Astrocyte (in vitro differentiated cells and primary cell): ENCODE results near the gene EYS. TPM values are rescaled to one million over a fixed set of nuclear protein-coding genes. Genes with fewer than 3 reads are reported as not detected.

Source experiments
- DNase-seq: peaks from one replicate; pipeline ENCODE4 v3.0.0-alpha.2; 2010; ENCODE audit warnings: low read depth
- FAIRE-seq: peaks from 2 replicates; lab custom pipeline; 2011; peaks lifted over from hg19 to GRCh38; lab: Jason Lieb, UNC
- H2AFZ ChIP-seq: 2 replicates; pipeline ENCODE4 v1.6.0; 2012; ENCODE audit warnings: low read depth, low read length, inconsistent platforms
- H3K27ac ChIP-seq: 2 replicates; pipeline ENCODE4 v1.5.1; 2011; ENCODE audit warnings: low read depth, low read length, inconsistent platforms
- H3K27me3 ChIP-seq: 2 replicates; pipeline ENCODE4 v1.6.0; 2011; ENCODE audit warnings: low read length, inconsistent platforms; ENCODE audit not compliant: insufficient read depth
- H3K36me3 ChIP-seq: 2 replicates; pipeline ENCODE4 v1.5.1; 2011; ENCODE audit warnings: low read length, inconsistent platforms; ENCODE audit not compliant: insufficient read depth
- H3K4me1 ChIP-seq: 2 replicates; pipeline ENCODE4 v1.5.1; 2011; ENCODE audit warnings: low read length, inconsistent platforms; ENCODE audit not compliant: insufficient read depth
- H3K4me2 ChIP-seq: 2 replicates; pipeline ENCODE4 v1.6.0; 2012; ENCODE audit warnings: low read length, inconsistent platforms
- H3K4me3 ChIP-seq: 2 replicates; pipeline ENCODE4 v1.5.1; 2011; ENCODE audit warnings: low read depth, mild to moderate bottlenecking, low read length, inconsistent platforms; ENCODE audit not compliant: insufficient read depth
- H3K79me2 ChIP-seq: 2 replicates; pipeline ENCODE4 v1.6.0; 2012; ENCODE audit warnings: mild to moderate bottlenecking, low read length, inconsistent platforms; ENCODE audit not compliant: insufficient read depth
- H3K9ac ChIP-seq: 2 replicates; pipeline ENCODE4 v1.6.0; 2012; ENCODE audit warnings: mild to moderate bottlenecking, low read length, inconsistent platforms
- H3K9me3 ChIP-seq: 2 replicates; pipeline ENCODE4 v1.5.1; 2012; ENCODE audit warnings: low read depth, mild to moderate bottlenecking, low read length, inconsistent platforms; ENCODE audit not compliant: insufficient read depth
- H4K20me1 ChIP-seq: 2 replicates; pipeline ENCODE4 v1.6.0; 2012; ENCODE audit warnings: low read length, inconsistent platforms; ENCODE audit not compliant: insufficient read depth
- H3K27ac Mint-ChIP-seq: one replicate; pipeline ENCODE4 v1.8.0; 2021; ENCODE audit warnings: mild to moderate bottlenecking, mixed read lengths; ENCODE audit not compliant: unreplicated experiment
- H3K27me3 Mint-ChIP-seq: one replicate; pipeline ENCODE4 v1.8.0; 2021; ENCODE audit warnings: low read depth, mixed read lengths; ENCODE audit not compliant: unreplicated experiment
- H3K36me3 Mint-ChIP-seq: one replicate; pipeline ENCODE4 v1.8.0; 2021; ENCODE audit warnings: low read depth, mixed read lengths; ENCODE audit not compliant: unreplicated experiment
- H3K4me1 Mint-ChIP-seq: one replicate; pipeline ENCODE4 v1.8.0; 2021; ENCODE audit warnings: low read depth, mixed read lengths; ENCODE audit not compliant: unreplicated experiment
- H3K4me3 Mint-ChIP-seq: one replicate; pipeline ENCODE4 v1.8.0; 2021; ENCODE audit warnings: mild to moderate bottlenecking, moderate library complexity, mixed read lengths; ENCODE audit not compliant: unreplicated experiment
- H3K9me3 Mint-ChIP-seq: one replicate; pipeline ENCODE4 v1.8.0; 2021; ENCODE audit warnings: mild to moderate bottlenecking, mixed read lengths; ENCODE audit not compliant: unreplicated experiment
- EZH2 ChIP-seq: IDR thresholded peaks from 2 replicates; pipeline ENCODE4 v1.6.1; 2012; ENCODE audit warnings: mild to moderate bottlenecking, low read length, inconsistent platforms; ENCODE audit not compliant: insufficient read depth
- total RNA-seq: library from RNA; stranded (reverse); gene quantifications from 2 replicates; pipeline ENCODE4 v1.2.1, GENCODE V29; 2021
- TF ChIP-seq, protein P1 (sequence below): IDR thresholded peaks from 2 replicates; pipeline ENCODE4 v1.5.1; 2011; ENCODE audit warnings: low read depth, mild to moderate bottlenecking, inconsistent platforms, low read length, moderate library complexity; ENCODE audit not compliant: insufficient read depth

Gene EYS
- total RNA-seq, 1 donor from 2014 or later: 0.16 TPM

DNA sequence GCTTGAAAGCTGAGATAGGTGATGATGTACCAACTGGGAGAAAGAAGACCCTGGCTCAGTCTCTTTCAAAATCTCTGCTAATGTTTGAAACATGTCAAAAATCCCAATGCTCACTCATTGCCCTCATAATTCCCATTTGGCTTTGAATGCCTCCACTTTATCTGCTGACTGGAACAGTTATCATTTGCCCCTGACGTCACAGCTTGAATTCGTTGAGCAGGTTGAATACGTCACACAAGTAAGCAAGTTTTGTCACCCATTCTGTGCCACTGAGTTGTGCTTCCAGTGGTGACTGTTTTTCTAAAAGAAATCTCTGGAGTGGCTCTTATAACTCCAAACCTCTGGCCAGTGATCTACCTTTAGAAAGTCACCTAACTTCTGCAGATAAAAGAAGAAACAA lies 991.4 kb downstream of the EYS start:
- Mint-ChIP-seq H3K4me1 (peaks cover 18% of the 10 kb centered on the region), H3K27ac (no peak overlapping the region), H3K9me3 (peaks cover 1% of the 10 kb centered on the region), H3K4me3 (no peak overlapping the region), H3K27me3 (no peaks in the 10 kb centered on the region), H3K36me3 (no peaks in the 10 kb centered on the region)
- Histone ChIP-seq H4K20me1 (no peaks in the 10 kb centered on the region), H3K79me2 (no peaks in the 10 kb centered on the region), H3K4me2 (no peak overlapping the region), H3K4me1 (no peaks in the 10 kb centered on the region), H3K27ac (no peak overlapping the region), H3K9ac (no peak overlapping the region), H2AFZ (no peak overlapping the region), H3K9me3 (peaks cover 3% of the 10 kb centered on the region), H3K4me3 (no peak overlapping the region), H3K36me3 (no peaks in the 10 kb centered on the region), H3K27me3 (no peaks in the 10 kb centered on the region)
- DNase-seq (no peak), FAIRE-seq (no peak)
- no peak for TF ChIP-seq EZH2

DNA sequence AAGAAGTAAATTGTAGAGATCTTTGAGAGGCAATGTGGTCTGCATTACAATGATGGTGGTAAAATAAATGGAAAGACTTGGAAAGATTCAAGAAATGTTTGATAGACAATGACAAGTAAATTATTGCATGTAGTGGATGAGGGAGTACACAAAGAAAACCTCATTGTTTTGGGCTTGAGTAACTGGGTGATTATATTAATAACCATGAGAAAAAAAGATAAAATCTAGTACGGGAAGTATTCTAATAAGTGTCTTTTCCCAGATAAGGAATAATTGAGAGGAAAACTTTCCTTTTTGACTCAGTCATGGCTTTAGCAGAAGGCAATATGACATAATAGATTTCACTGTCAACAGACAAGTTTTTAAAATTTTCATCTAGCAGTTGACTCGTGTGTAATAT lies 993.0 kb downstream of the EYS start:
- H4K20me1 ChIP-seq: no peaks in the 10 kb centered on the region
- no peaks in the 10 kb centered on the region for H3K36me3 ChIP-seq
- H3K4me2 ChIP-seq: no peak overlapping the region
- no peak overlapping the region for H3K27ac ChIP-seq
- no peaks in the 10 kb centered on the region for H3K9me3 ChIP-seq
- H3K27me3 Mint-ChIP-seq: no peaks in the 10 kb centered on the region
- TF ChIP-seq, protein P1, sequence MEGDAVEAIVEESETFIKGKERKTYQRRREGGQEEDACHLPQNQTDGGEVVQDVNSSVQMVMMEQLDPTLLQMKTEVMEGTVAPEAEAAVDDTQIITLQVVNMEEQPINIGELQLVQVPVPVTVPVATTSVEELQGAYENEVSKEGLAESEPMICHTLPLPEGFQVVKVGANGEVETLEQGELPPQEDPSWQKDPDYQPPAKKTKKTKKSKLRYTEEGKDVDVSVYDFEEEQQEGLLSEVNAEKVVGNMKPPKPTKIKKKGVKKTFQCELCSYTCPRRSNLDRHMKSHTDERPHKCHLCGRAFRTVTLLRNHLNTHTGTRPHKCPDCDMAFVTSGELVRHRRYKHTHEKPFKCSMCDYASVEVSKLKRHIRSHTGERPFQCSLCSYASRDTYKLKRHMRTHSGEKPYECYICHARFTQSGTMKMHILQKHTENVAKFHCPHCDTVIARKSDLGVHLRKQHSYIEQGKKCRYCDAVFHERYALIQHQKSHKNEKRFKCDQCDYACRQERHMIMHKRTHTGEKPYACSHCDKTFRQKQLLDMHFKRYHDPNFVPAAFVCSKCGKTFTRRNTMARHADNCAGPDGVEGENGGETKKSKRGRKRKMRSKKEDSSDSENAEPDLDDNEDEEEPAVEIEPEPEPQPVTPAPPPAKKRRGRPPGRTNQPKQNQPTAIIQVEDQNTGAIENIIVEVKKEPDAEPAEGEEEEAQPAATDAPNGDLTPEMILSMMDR: no peak
- TF ChIP-seq EZH2: no peak
- no peaks in the 10 kb centered on the region for H3K4me1 ChIP-seq
- DNase-seq: no peak
- H3K79me2 ChIP-seq: no peaks in the 10 kb centered on the region
- no peak for FAIRE-seq
- no peaks in the 10 kb centered on the region for H3K9me3 Mint-ChIP-seq
- H3K27ac Mint-ChIP-seq: no peak overlapping the region
- no peak overlapping the region for H3K4me3 Mint-ChIP-seq
- no peaks in the 10 kb centered on the region for H3K27me3 ChIP-seq
- H3K4me3 ChIP-seq: no peak overlapping the region
- no peaks in the 10 kb centered on the region for H3K36me3 Mint-ChIP-seq
- H3K4me1 Mint-ChIP-seq: peaks cover 18% of the 10 kb centered on the region
- H3K9ac ChIP-seq: no peak overlapping the region
- H2AFZ ChIP-seq: no peak overlapping the region

DNA sequence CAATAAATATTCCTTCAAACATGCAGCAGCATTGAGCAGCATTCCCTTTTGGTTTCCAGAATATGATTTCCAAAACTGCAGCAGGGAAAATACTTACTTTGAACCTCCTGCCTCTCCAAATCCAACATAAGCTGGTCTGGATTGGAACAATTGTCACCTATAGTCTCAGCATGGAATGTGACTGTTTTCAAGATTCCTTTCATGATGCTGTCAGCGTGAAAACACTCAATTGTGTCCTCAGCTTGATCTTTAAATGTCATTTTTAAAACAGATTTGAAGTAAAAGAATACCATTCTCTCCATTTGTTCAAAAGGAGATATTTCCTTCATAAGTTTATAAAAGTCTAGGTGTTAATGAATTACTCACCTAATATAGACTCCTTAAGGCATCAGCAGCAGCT lies 993.9 kb downstream of the EYS start:
- H3K4me1 ChIP-seq: no peaks in the 10 kb centered on the region
- no peak overlapping the region for H3K27ac ChIP-seq
- H2AFZ ChIP-seq: no peak overlapping the region
- H3K36me3 ChIP-seq: no peaks in the 10 kb centered on the region
- no peak overlapping the region for H3K4me2 ChIP-seq
- FAIRE-seq (no peak), DNase-seq (no peak)
- Mint-ChIP-seq H3K36me3 (no peaks in the 10 kb centered on the region), H3K27me3 (no peaks in the 10 kb centered on the region), H3K4me1 (peaks cover 18% of the 10 kb centered on the region), H3K4me3 (no peak overlapping the region), H3K9me3 (no peaks in the 10 kb centered on the region), H3K27ac (no peak overlapping the region)
- no peaks in the 10 kb centered on the region for H3K27me3 ChIP-seq
- H3K4me3 ChIP-seq: no peak overlapping the region
- TF ChIP-seq, protein P1: no peak
- no peak for TF ChIP-seq EZH2
- H3K79me2 ChIP-seq: no peaks in the 10 kb centered on the region
- no peak overlapping the region for H3K9ac ChIP-seq
- H3K9me3 ChIP-seq: no peaks in the 10 kb centered on the region
- H4K20me1 ChIP-seq: no peaks in the 10 kb centered on the region
